ENCODE measurements around the gene IDE.

Gene IDE

DNA sequence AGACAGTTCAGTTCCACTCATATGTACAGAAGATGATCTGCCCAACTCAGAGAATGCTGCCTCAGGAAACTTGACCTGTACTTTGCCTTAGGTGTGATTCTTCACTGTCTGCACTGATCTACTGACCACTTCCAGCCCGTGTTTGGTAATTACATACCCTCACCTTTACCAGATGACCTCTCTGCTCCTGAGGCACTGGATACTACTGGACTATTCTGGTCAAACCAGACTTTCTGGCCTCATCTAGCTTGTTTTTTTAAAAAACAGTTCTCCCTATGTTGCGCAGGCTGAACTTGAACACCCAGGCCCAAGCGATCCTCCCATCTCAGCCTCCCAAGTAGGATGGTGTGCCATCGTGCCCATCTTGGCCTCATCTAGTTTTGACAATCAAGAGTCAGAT lies 26.2 kb downstream of the IDE start:
- TF ChIP-seq RARB (CRISPR knock-in tag; IDR thresholded peaks at IDR 0.05) (no peak), ZFP30 (CRISPR knock-in tag; IDR thresholded peaks at IDR 0.05) (no peak), TOX (CRISPR knock-in tag; IDR thresholded peaks at IDR 0.05; ENCODE audit: borderline replicate concordance) (no peak), ZC3H10 (CRISPR knock-in tag; IDR thresholded peaks at IDR 0.05) (no peak)
- no peak for ATAC-seq

DNA sequence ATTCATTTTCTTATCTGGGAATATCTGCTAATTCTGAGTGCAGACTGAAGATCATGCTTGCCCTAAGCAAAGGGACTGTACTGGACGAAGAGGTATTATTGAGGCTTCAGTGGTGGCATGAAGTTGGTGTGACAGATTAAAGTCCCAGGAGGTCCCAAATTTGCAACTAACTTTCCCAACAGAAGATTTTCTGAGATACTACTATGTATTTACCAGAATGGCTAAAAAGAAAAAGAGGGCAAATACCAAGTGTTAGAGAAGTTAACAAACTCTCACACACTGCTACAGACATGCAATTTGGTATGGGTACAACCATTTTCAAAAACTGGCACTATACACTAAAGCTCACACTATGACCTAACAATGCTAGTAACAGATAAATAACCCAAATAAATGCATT lies 28.3 kb downstream of the IDE start:
- no peak for ATAC-seq

DNA sequence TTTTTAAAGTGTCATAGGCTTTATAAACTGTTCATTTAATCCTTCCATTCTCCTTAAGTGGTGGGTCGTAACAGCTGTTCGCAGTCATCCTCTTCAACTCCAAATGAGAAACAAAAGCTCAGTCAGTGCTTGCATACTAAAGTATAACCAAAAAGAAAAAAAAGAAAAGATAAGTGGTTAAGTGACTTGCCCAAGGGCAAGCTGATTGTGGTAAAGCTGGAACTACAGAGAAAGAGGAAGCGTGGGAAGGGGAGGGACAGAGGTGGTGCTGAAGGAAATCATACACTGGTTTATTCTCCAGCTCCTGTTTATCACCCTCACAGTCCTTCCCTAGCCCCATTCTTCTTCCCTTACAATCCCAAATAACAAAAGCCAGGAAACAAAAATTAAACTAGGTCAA lies 29.6 kb downstream of the IDE start:
- ATAC-seq = no peak
- no peak for TF ChIP-seq PPARA (CRISPR knock-in tag; IDR thresholded peaks at IDR 0.05; ENCODE audit: borderline replicate concordance)
- no peak for TF ChIP-seq ZNF8 (CRISPR knock-in tag; IDR thresholded peaks at IDR 0.05)
- no peak for TF ChIP-seq ISL1 (CRISPR knock-in tag; IDR thresholded peaks at IDR 0.05)
- no peak for TF ChIP-seq ZFP30 (CRISPR knock-in tag; IDR thresholded peaks at IDR 0.05)
- TF ChIP-seq CSDC2 (CRISPR knock-in tag; IDR thresholded peaks at IDR 0.05) = no peak
- TF ChIP-seq, protein P1, sequence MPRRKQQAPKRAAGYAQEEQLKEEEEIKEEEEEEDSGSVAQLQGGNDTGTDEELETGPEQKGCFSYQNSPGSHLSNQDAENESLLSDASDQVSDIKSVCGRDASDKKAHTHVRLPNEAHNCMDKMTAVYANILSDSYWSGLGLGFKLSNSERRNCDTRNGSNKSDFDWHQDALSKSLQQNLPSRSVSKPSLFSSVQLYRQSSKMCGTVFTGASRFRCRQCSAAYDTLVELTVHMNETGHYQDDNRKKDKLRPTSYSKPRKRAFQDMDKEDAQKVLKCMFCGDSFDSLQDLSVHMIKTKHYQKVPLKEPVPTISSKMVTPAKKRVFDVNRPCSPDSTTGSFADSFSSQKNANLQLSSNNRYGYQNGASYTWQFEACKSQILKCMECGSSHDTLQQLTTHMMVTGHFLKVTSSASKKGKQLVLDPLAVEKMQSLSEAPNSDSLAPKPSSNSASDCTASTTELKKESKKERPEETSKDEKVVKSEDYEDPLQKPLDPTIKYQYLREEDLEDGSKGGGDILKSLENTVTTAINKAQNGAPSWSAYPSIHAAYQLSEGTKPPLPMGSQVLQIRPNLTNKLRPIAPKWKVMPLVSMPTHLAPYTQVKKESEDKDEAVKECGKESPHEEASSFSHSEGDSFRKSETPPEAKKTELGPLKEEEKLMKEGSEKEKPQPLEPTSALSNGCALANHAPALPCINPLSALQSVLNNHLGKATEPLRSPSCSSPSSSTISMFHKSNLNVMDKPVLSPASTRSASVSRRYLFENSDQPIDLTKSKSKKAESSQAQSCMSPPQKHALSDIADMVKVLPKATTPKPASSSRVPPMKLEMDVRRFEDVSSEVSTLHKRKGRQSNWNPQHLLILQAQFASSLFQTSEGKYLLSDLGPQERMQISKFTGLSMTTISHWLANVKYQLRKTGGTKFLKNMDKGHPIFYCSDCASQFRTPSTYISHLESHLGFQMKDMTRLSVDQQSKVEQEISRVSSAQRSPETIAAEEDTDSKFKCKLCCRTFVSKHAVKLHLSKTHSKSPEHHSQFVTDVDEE (CRISPR knock-in tag; IDR thresholded peaks at IDR 0.05) = no peak
- no peak for TF ChIP-seq OSR1 (CRISPR knock-in tag; IDR thresholded peaks at IDR 0.05)

More for the DNA sequence above, 28.3 kb downstream of the IDE start:
- TF ChIP-seq ARNTL (CRISPR knock-in tag; IDR thresholded peaks at IDR 0.05; ENCODE audit: borderline replicate concordance, low read depth) (no peak), ISL1 (CRISPR knock-in tag; IDR thresholded peaks at IDR 0.05) (no peak), GLIS3 (CRISPR knock-in tag; IDR thresholded peaks at IDR 0.05) (no peak), OSR1 (CRISPR knock-in tag; IDR thresholded peaks at IDR 0.05) (no peak), CSDC2 (CRISPR knock-in tag; IDR thresholded peaks at IDR 0.05) (no peak), ZC3H10 (CRISPR knock-in tag; IDR thresholded peaks at IDR 0.05) (no peak), ESRRG (CRISPR knock-in tag; IDR thresholded peaks at IDR 0.05) (no peak), TCF4 (CRISPR knock-in tag; IDR thresholded peaks at IDR 0.05; ENCODE audit: borderline replicate concordance) (no peak), ZFP3 (CRISPR knock-in tag; IDR thresholded peaks at IDR 0.05) (no peak)
- TF ChIP-seq, protein P2, sequence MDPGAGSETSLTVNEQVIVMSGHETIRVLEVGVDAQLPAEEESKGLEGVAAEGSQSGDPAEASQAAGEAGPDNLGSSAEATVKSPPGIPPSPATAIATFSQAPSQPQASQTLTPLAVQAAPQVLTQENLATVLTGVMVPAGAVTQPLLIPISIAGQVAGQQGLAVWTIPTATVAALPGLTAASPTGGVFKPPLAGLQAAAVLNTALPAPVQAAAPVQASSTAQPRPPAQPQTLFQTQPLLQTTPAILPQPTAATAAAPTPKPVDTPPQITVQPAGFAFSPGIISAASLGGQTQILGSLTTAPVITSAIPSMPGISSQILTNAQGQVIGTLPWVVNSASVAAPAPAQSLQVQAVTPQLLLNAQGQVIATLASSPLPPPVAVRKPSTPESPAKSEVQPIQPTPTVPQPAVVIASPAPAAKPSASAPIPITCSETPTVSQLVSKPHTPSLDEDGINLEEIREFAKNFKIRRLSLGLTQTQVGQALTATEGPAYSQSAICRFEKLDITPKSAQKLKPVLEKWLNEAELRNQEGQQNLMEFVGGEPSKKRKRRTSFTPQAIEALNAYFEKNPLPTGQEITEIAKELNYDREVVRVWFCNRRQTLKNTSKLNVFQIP (CRISPR knock-in tag; IDR thresholded peaks at IDR 0.05; ENCODE audit: borderline replicate concordance, low read depth) = no peak
- TF ChIP-seq, protein P3, sequence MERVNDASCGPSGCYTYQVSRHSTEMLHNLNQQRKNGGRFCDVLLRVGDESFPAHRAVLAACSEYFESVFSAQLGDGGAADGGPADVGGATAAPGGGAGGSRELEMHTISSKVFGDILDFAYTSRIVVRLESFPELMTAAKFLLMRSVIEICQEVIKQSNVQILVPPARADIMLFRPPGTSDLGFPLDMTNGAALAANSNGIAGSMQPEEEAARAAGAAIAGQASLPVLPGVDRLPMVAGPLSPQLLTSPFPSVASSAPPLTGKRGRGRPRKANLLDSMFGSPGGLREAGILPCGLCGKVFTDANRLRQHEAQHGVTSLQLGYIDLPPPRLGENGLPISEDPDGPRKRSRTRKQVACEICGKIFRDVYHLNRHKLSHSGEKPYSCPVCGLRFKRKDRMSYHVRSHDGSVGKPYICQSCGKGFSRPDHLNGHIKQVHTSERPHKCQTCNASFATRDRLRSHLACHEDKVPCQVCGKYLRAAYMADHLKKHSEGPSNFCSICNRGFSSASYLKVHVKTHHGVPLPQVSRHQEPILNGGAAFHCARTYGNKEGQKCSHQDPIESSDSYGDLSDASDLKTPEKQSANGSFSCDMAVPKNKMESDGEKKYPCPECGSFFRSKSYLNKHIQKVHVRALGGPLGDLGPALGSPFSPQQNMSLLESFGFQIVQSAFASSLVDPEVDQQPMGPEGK (CRISPR knock-in tag; IDR thresholded peaks at IDR 0.05; ENCODE audit: borderline replicate concordance) = no peak
- TF ChIP-seq, protein P4, sequence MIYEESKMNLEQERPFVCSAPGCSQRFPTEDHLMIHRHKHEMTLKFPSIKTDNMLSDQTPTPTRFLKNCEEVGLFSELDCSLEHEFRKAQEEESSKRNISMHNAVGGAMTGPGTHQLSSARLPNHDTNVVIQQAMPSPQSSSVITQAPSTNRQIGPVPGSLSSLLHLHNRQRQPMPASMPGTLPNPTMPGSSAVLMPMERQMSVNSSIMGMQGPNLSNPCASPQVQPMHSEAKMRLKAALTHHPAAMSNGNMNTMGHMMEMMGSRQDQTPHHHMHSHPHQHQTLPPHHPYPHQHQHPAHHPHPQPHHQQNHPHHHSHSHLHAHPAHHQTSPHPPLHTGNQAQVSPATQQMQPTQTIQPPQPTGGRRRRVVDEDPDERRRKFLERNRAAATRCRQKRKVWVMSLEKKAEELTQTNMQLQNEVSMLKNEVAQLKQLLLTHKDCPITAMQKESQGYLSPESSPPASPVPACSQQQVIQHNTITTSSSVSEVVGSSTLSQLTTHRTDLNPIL (CRISPR knock-in tag; IDR thresholded peaks at IDR 0.05; ENCODE audit: low read depth) = no peak

DNA sequence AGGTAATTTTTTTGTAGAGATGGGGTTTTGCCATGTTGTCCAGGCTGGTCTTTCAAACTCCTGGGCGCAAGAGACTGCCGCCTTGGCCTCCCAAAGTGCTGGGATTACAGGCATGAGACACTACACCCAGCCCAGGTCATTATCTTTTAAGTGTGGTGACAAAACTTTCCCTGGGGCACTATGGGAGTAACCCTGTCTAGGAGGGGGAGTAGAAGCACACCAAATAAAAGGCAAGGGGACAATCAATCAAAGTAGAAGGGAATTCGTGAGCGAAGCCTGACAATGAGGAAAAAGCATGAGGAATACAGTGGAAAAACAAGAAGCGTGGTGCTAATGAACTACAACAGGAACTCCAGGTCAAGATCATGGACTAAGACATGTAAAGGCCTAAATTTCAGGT lies 31.4 kb downstream of the IDE start:
- TF ChIP-seq ESRRG (CRISPR knock-in tag; IDR thresholded peaks at IDR 0.05) = no peak
- TF ChIP-seq ZNF70 (CRISPR knock-in tag; IDR thresholded peaks at IDR 0.05) = no peak
- TF ChIP-seq TCF4 (CRISPR knock-in tag; IDR thresholded peaks at IDR 0.05; ENCODE audit: borderline replicate concordance) = no peak
- no peak for TF ChIP-seq SNAI2 (CRISPR knock-in tag; IDR thresholded peaks at IDR 0.05)
- no peak for TF ChIP-seq OSR1 (CRISPR knock-in tag; IDR thresholded peaks at IDR 0.05)
- TF ChIP-seq, protein P4 (CRISPR knock-in tag; IDR thresholded peaks at IDR 0.05; ENCODE audit: low read depth) = no peak
- TF ChIP-seq BACH2 (CRISPR knock-in tag; IDR thresholded peaks at IDR 0.05; ENCODE audit: borderline replicate concordance) = no peak
- no peak for TF ChIP-seq ISL1 (CRISPR knock-in tag; IDR thresholded peaks at IDR 0.05)
- no peak for TF ChIP-seq ZFP3 (CRISPR knock-in tag; IDR thresholded peaks at IDR 0.05)
- TF ChIP-seq ZFP30 (CRISPR knock-in tag; IDR thresholded peaks at IDR 0.05) = no peak
- TF ChIP-seq ZNF8 (CRISPR knock-in tag; IDR thresholded peaks at IDR 0.05) = no peak
- TF ChIP-seq CSDC2 (CRISPR knock-in tag; IDR thresholded peaks at IDR 0.05) = no peak
- ATAC-seq = no peak

Data from SK-N-SH treated with all-trans-retinoic acid at 6 μM for 48 hours (cell line).